ENCODE data around the gene FOXL3.
"Not testable (repeated sequence)": the region's sequence is repeated elsewhere in the genome, so short reads cannot be mapped to it uniquely, and the experiment has no call there.

FOXL3 gene

GRCh38 chr7:289756-290553 is at the start of gene FOXL3:
FOXL3 (plus strand) TSS chr7:290170; CDS start chr7:290170, 0 bp downstream.
- no peak for DNase-seq (ENCODE audit: low read depth)

DNA sequence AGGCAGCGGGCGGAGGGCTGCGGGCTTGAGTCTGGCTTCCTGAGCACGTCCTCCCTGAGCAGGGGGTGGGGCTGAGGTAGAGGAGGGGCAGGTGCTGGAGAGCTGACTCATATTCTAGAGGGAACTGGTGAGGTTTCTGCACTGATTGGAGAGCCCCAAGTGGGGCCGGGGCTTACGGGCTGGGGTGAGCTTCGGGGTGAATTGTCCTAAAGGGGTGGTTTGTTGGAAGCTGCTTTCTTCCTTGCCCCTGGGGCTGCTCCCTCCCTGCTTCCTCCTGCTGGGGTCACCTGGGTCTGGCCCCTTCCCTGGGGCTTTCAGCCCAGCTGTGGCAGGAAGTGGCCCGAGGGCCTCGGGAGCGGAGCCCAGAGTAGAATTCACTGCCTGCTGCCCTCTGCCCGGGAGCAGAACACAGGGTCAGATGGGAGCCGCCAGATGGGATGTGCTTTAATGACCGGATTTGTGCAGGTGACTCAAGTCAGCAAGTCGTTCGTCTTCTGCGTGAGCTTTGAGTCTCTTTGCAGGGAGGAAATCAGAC is 49.0 kb upstream of the FOXL3 start:
- no peak for DNase-seq (ENCODE audit: low read depth)

GRCh38 chr7:241513-241912 is 48.5 kb upstream of the FOXL3 start:
- DNase-seq (ENCODE audit: low read depth): no peak

DNA sequence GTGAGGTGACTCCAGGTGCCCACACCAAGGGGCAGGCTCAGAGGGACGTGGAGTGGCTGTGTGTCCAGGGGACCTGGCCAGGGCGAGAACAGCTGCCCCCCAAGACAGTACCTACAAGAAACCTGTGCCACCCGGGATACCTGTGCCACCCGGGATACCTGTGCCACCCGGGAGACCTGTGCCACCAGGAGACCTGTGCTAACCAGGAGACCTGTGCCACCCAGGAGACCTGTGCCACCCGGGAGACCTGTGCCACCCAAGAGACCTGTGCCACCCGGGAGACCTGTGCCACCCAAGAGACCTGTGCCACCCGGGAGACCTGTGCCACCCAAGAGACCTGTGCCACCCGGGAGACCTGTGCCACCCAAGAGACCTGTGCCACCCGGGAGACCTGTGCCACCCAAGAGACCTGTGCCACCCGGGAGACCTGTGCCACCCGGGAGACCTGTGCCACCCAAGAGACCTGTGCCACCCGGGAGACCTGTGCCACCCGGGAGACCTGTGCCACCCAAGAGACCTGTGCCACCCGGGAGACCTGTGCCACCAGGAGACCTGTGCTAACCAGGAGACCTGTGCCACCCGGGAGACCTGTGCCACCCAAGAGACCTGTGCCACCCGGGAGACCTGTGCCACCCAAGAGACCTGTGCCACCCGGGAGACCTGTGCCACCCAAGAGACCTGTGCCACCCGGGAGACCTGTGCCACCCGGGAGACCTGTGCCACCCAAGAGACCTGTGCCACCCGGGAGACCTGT is 47.0 kb upstream of the FOXL3 start:
- DNase-seq (ENCODE audit: low read depth): not testable (repeated sequence)

GRCh38 chr7:243580-243978 is 46.4 kb upstream of the FOXL3 start:
- not testable (repeated sequence) for DNase-seq (ENCODE audit: low read depth)

- DNase-seq (ENCODE audit: low read depth): no peak
Measured at GRCh38 chr7:244974-245373, 45.0 kb upstream of the FOXL3 start.

DNA sequence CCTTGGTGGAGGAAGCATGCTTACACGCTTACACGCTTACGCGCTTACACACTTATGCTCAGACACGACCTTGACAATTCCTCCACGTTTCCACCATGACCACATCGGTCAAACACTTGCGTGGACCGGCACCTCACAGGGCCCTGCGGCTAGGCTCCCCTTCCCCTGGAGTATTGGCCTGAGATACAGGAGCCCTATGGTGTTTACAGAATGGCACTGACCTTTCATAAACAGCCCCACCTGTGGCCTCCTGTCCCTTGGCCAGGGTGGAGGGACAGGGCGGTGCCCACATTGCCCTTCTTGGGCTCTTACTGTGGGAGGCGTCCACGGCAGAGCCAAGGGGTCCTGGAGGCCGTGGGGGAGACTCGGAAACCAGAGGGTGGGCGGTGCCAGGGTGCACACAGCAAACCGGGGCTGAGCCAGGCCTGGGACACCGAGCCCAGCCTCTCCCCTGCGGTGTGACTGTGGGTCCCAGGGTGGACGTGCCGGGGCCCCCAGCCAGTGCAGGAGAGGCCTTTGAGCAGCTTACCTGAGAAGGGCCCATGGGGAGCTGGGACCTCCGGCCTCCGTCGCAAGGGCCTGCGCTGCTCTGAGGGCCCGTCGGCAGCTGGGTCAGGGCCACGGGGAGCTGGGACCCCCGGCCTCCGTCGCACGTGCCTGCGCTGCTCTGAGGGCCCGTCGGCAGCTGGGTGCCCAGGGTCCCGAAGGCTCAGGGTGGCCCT is 44.2 kb upstream of the FOXL3 start:
- DNase-seq (ENCODE audit: low read depth): no peak

DNA sequence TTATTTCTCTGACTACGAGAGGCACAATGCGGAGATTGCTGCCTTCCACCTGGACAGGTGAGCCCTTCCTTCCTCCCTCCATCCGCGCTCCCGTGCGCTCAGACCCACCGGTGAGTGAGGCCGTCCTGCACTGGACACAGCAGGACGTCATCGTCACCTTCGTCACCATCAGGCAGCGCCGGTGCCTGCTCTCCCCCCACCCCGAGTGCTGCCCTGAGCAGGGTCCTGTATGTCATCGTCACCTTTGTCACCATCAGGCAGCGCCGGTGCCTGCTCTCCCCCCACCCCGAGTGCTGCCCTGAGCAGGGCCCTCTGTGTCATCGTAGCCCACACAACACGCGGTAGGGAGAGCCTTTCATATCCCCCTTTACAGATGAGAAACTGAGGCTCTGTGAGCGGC is 43.5 kb upstream of the FOXL3 start:
- no peak for DNase-seq (ENCODE audit: low read depth)

DNA sequence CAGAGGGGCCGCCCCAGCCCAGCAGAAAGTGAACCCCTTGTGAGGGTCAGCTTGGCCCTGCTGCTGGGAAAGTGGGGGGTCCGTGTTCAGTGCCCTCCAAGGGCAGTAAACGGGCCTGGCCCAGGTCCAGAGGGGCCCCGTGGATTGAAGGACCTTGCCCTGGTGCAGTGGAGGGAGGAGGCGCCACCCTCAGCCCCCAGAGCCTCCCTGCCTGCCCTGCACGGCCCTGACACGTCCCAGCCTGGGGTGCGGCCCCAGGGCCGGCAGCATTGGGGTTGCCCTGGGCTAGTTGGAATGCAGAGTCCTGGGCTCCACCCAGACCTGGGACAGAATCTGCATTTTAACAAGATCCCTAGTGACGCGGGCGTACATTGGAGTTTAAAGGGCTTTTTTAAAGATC is 42.8 kb upstream of the FOXL3 start:
- no peak for DNase-seq (ENCODE audit: low read depth)

- DNase-seq (ENCODE audit: low read depth): no peak
Measured at GRCh38 chr7:247636-248035, 42.3 kb upstream of the FOXL3 start.

DNA sequence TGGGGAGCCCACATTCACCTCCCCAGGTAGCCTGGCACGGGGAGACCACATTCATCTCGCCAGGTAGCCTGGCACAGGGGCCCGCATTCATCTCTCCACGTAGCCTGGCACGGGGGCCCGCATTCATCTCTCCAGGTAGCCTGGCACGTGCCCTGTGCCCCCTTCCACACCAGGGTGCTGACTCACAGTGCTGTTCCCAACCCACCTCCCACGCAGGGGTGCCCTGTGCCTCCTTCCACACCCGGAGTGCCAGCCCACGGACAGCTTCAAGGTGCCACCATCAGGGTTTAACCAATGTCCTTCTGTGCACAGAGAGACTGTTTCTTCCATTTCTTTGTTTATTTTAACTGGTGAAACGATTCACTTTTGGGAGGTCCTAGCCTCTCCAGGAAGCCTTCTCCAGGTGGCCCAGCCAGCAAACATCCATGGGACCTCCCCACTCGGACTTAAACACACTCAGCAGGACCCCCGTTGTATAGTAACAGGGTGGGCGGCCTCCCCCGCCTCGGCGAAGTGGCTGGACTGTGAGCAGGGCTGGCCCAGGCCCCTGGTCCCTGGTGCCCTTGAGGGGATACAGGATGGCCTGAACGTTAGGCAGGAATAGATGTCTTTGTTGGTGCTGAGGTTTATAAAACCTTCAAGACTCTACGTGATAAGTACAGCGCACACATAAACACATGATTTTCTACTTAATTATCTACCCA is 41.1 kb upstream of the FOXL3 start:
- no peak for DNase-seq (ENCODE audit: low read depth)

DNA sequence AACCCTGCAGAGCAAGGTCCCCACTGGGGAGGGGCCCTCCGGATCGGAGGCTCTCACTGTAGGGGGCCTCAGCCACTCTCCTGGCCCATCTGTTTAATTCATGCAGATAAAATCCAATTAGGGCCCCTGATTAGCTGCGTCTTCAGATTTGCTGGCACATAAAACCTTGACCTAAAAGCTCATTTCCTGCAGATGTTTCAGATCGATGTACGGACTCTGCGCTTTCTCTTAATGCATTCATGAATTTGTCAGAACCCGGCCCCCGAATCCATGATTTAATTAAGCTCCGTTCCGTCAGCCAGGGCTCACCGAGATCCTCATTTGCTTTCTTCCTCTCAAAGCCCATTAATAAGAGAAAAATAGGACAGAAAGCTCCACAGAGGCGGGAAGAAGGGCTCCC is 40.0 kb upstream of the FOXL3 start:
- DNase-seq (ENCODE audit: low read depth): no peak

GRCh38 chr7:250523-250922 is 39.4 kb upstream of the FOXL3 start:
- no peak for DNase-seq (ENCODE audit: low read depth)

DNA sequence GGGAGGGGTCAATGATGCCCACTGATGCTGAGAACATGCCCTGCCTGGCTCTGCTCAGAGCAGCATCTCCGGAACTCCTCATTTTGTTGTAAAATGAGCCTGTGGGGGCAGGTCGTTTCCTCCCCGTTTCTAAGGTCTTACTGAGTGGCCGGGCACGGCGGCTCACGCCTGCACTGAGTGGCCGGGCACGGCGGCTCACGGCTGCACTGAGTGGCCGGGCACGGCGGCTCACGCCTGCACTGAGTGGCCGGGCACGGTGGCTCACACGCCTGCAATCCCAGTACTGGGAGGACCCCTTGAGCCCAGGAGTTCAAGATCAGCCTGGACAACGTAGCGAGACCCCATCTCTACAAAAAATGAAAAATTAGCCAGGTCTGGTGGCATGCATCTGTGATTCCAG is 39.0 kb upstream of the FOXL3 start:
- no peak for DNase-seq (ENCODE audit: low read depth)

GRCh38 chr7:251446-252175 is 38.4 kb upstream of the FOXL3 start:
- DNase-seq (ENCODE audit: low read depth): no peak

DNA sequence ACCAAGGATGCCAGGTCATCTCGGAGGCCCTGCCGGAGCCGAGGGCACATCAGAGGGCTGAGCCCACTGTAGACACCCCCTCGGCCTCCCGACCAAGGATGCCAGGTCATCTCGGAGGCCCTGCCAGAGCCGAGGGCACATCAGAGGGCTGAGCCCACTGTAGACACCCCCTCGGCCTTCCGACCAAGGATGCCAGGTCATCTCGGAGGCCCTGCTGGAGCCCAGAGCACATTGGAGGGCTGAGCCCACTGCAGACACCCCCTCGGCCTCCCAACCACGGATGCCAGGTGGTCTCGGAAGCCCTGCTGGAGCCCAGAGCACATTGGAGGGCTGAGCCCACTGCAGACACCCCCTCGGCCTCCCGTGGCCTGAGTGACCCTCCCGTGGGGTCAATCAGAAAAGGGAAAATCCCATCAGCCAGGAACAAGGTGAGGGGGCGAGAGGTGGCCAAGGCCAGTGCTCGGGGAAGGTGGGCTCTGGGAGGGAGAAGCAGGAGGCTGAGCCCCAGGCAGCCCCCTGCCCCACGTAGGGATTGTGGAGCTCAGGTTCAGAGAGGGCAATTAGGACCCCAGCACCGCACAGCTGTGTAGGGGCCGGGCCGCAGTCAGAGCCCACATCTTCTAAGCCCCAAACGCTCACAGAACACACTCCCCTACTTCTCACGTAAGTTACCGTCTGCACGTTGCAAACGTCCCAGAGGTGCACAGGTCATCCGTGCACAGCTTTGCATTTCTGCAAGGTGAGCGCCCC is 37.6 kb upstream of the FOXL3 start:
- DNase-seq (ENCODE audit: low read depth): no peak

GRCh38 chr7:252981-253380 is 37.0 kb upstream of the FOXL3 start:
- DNase-seq (ENCODE audit: low read depth): no peak

- DNase-seq (ENCODE audit: low read depth): no peak
Measured at GRCh38 chr7:253581-254336, 36.2 kb upstream of the FOXL3 start.

DNA sequence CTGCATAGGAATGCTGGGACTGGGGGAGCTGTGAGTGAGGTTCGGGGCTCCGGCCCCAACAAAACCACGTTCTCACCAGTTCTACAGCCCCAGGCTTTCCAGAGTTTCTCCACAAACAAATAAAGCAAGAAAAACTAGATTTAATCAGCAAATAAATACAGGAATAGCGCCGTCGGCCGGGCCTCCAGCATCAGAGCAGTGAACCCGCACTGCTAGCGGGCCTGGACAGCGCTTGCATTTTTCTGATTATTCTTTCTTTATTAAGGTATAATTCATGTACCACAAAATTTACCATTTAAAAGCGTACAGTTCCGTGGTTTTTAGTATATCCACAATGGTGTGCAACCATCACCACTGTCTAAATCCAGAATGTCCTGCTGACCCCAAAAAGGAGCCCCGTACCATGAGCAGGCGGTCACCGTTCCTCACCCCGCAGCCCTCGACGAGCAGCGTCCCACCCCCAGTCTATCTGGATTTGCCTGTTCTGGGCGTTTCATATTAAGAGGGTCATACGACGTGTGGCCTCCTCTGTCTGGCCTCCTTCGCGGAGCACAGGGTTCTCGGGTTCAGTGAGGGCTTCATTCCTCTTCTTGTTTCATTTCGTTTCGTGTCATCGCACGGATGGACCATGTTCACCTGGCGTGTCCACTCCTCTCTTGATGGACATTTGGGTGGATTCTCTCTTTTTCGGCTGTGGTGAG is 35.5 kb upstream of the FOXL3 start:
- DNase-seq (ENCODE audit: low read depth): no peak
